Measurements from ENCODE around the gene ASXL1. TPM values are rescaled to one million over a fixed set of nuclear protein-coding genes. Genes with fewer than 3 reads are reported as not detected.

The ASXL1 gene
- total and polyA plus RNA-seq, 9 of the 15 experiments (the other 6 are each of a cell fraction or from before 2014, with no cell fraction given) = 6.5 to 65.3 (median 32.3) TPM

- TF ChIP-seq ZBTB11 (CRISPR knock-in tag; IDR thresholded peaks at IDR 0.05) (peak in 2 of 3 experiments; percentile 20 to 93; a peak in 3 of 6 replicates), TFAP4 (CRISPR knock-in tag; IDR thresholded peaks at IDR 0.05; ENCODE audit: borderline replicate concordance) (peak; percentile 80; the same call in 1 of the 2 replicates)
These were observed at the start of gene ASXL1 (continued) for GRCh38 chr20:32357869-32358631.
